PFSK-1 (cell line): ENCODE results near the gene DAB1.

Experiments used
- POLR2AphosphoS5 ChIP-seq: IDR thresholded peaks from 2 replicates; pipeline ENCODE4 v1.6.1; 2012; ENCODE audit warnings: low read depth, mild to moderate bottlenecking, control low read depth, low read length, moderate library complexity
- SIN3A ChIP-seq: IDR thresholded peaks from 2 replicates; pipeline ENCODE4 v1.6.1; 2012; ENCODE audit warnings: mild to moderate bottlenecking, low read length, moderate library complexity, borderline replicate concordance; ENCODE audit not compliant: insufficient read depth
- TAF1 ChIP-seq: IDR thresholded peaks from 2 replicates; pipeline ENCODE4 v1.6.1; 2012; ENCODE audit warnings: low read length, control low read depth, borderline replicate concordance; ENCODE audit not compliant: insufficient read depth
- TF ChIP-seq, protein P1 (sequence below), 2 experiments: IDR thresholded peaks; 2 replicates each; pipeline versions ENCODE4 v1.6.1 to v1.8.0; 2011 to 2012; ENCODE audit warnings: low read depth in 2 of 2, low read length in 2 of 2, control low read depth in 1 of 2, inconsistent platforms in 1 of 2, mild to moderate bottlenecking in 1 of 2, moderate library complexity in 1 of 2; ENCODE audit not compliant: insufficient read depth in 1 of 2

DNA sequence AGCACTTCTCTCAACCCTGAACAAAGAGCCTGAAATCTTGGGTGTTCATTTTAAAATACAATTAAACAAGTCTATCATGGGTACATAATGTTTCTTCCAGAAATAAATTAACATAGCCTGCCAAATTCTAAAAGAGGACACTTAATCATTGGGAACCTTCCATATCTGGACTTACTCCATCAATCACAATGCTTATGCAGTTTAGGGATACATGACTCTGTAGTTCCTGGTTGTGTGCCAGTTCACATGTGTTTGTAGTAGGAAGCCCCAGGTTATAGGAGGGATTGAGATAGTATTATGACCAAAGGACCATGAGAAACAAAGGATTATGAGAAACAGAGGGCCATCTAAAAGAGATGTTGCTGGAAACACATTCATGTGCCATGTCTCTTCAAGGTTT, 19.1 kb upstream of the DAB1 start:
- TF ChIP-seq POLR2AphosphoS5 (no peak), TAF1 (no peak), SIN3A (no peak)
- TF ChIP-seq, protein P1, sequence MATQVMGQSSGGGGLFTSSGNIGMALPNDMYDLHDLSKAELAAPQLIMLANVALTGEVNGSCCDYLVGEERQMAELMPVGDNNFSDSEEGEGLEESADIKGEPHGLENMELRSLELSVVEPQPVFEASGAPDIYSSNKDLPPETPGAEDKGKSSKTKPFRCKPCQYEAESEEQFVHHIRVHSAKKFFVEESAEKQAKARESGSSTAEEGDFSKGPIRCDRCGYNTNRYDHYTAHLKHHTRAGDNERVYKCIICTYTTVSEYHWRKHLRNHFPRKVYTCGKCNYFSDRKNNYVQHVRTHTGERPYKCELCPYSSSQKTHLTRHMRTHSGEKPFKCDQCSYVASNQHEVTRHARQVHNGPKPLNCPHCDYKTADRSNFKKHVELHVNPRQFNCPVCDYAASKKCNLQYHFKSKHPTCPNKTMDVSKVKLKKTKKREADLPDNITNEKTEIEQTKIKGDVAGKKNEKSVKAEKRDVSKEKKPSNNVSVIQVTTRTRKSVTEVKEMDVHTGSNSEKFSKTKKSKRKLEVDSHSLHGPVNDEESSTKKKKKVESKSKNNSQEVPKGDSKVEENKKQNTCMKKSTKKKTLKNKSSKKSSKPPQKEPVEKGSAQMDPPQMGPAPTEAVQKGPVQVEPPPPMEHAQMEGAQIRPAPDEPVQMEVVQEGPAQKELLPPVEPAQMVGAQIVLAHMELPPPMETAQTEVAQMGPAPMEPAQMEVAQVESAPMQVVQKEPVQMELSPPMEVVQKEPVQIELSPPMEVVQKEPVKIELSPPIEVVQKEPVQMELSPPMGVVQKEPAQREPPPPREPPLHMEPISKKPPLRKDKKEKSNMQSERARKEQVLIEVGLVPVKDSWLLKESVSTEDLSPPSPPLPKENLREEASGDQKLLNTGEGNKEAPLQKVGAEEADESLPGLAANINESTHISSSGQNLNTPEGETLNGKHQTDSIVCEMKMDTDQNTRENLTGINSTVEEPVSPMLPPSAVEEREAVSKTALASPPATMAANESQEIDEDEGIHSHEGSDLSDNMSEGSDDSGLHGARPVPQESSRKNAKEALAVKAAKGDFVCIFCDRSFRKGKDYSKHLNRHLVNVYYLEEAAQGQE (IDR thresholded peaks at IDR 0.05; ENCODE audit: insufficient read depth in 1 of 2, low read depth in 2 of 2, low read length in 2 of 2) = no peak
